ENCODE results near the gene OR11H7.

The OR11H7 gene

GRCh38 chr14:20228681-20229080 is at the start of gene OR11H7:
Gene OR11H7, plus strand, starts transcription at chr14:20228981.
- TF ChIP-seq CTCF (IDR thresholded peaks at IDR 0.05; ENCODE audit: low read depth, low read length, missing control alignments) = no peak
- in situ Hi-C loops (cut with HindIII; ENCODE audit: low sequenced_read_pairs) = no loop called here
- no peak within 1 kb of the TSS for H3K4me3 ChIP-seq (ENCODE audit: low read depth, low read length)
- no peak for DNase-seq (ENCODE audit: low read depth)

- H3K4me3 ChIP-seq (ENCODE audit: low read depth, low read length) = no peak overlapping the region
- no peak for TF ChIP-seq CTCF (IDR thresholded peaks at IDR 0.05; ENCODE audit: low read depth, low read length, missing control alignments)
- in situ Hi-C loops (cut with HindIII; ENCODE audit: low sequenced_read_pairs) = no loop called here
- no peak for DNase-seq (ENCODE audit: low read depth)
These were observed 49.6 kb upstream of the OR11H7 start for GRCh38 chr14:20179218-20179617.

- H3K4me3 ChIP-seq (ENCODE audit: low read depth, low read length) = no peak overlapping the region
- DNase-seq (ENCODE audit: low read depth) = no peak
- TF ChIP-seq CTCF (IDR thresholded peaks at IDR 0.05; ENCODE audit: low read depth, low read length, missing control alignments) = no peak
- in situ Hi-C loops (cut with HindIII; ENCODE audit: low sequenced_read_pairs) = no loop called here
These were observed 48.9 kb upstream of the OR11H7 start for GRCh38 chr14:20179880-20180279.

GRCh38 chr14:20180486-20180885 is 48.3 kb upstream of the OR11H7 start:
- no peak for DNase-seq (ENCODE audit: low read depth)
- in situ Hi-C loops (cut with HindIII; ENCODE audit: low sequenced_read_pairs) = no loop called here
- H3K4me3 ChIP-seq (ENCODE audit: low read depth, low read length) = no peak overlapping the region
- TF ChIP-seq CTCF (IDR thresholded peaks at IDR 0.05; ENCODE audit: low read depth, low read length, missing control alignments) = no peak

GRCh38 chr14:20184181-20184580 is 44.6 kb upstream of the OR11H7 start:
- no peak overlapping the region for H3K4me3 ChIP-seq (ENCODE audit: low read depth, low read length)
- TF ChIP-seq CTCF (IDR thresholded peaks at IDR 0.05; ENCODE audit: low read depth, low read length, missing control alignments) = no peak
- in situ Hi-C loops (cut with HindIII; ENCODE audit: low sequenced_read_pairs) = no loop called here
- DNase-seq (ENCODE audit: low read depth) = no peak

GRCh38 chr14:20190596-20190995 is 38.2 kb upstream of the OR11H7 start, which contains the start of gene OR11G2:
Gene OR11G2, plus strand, starts transcription at chr14:20190896. Its CDS starts 6,542 bp downstream, at chr14:20197438.
- in situ Hi-C loops (cut with HindIII; ENCODE audit: low sequenced_read_pairs) = no loop called here
- no peak within 1 kb of the TSS for H3K4me3 ChIP-seq (ENCODE audit: low read depth, low read length)
- no peak for TF ChIP-seq CTCF (IDR thresholded peaks at IDR 0.05; ENCODE audit: low read depth, low read length, missing control alignments)
- DNase-seq (ENCODE audit: low read depth) = no peak

GRCh38 chr14:20191396-20191795 is 37.4 kb upstream of the OR11H7 start:
- no peak overlapping the region for H3K4me3 ChIP-seq (ENCODE audit: low read depth, low read length)
- DNase-seq (ENCODE audit: low read depth) = no peak
- in situ Hi-C loops (cut with HindIII; ENCODE audit: low sequenced_read_pairs) = no loop called here
- no peak for TF ChIP-seq CTCF (IDR thresholded peaks at IDR 0.05; ENCODE audit: low read depth, low read length, missing control alignments)

Measured in astrocyte of the cerebellum (primary cell).